DOHH2 (cell line): ENCODE data around the gene CLCA1.

Experiments used
- H3F3A ChIP-seq: fragments of 200-600 bp; sonication (generic), shearing (Covaris generic); 2 replicates; pipeline ENCODE4 v1.6.0; 2016; ENCODE audit warnings: antibody characterized with exemption, mild to moderate bottlenecking; ENCODE audit not compliant: control insufficient read depth, insufficient read depth
- H3K27ac ChIP-seq: fragments of 200-600 bp; sonication (generic); 2 replicates; pipeline ENCODE4 v1.5.1; 2014; ENCODE audit warnings: low read depth, mild to moderate bottlenecking, low read length, moderate library complexity
- H3K27me3 ChIP-seq: fragments of 200-600 bp; sonication (generic); 2 replicates; pipeline ENCODE4 v1.6.1; 2014; ENCODE audit warnings: mild to moderate bottlenecking, low read length, mixed read lengths; ENCODE audit not compliant: control insufficient read depth
- H3K36me3 ChIP-seq: fragments of 200-600 bp; sonication (generic); 2 replicates; pipeline ENCODE4 v1.6.1; 2014; ENCODE audit warnings: mild to moderate bottlenecking, low read length, moderate library complexity, mixed read lengths; ENCODE audit not compliant: control insufficient read depth
- H3K4me1 ChIP-seq: fragments of 200-600 bp; sonication (generic); 2 replicates; pipeline ENCODE4 v1.6.1; 2014; ENCODE audit warnings: mild to moderate bottlenecking, low read length, mixed read lengths; ENCODE audit not compliant: control insufficient read depth
- H3K4me2 ChIP-seq: fragments of 200-600 bp; sonication (generic); 2 replicates; pipeline ENCODE4 v1.6.0; 2014; ENCODE audit warnings: mild to moderate bottlenecking, low read length, moderate library complexity
- H3K4me3 ChIP-seq: fragments of 200-600 bp; sonication (generic); 2 replicates; pipeline ENCODE4 v1.5.1; 2014; ENCODE audit warnings: mild to moderate bottlenecking, low read length, mixed read lengths
- H3K79me2 ChIP-seq: fragments of 200-600 bp; sonication (generic); 2 replicates; pipeline ENCODE4 v1.6.1; 2014; ENCODE audit warnings: mild to moderate bottlenecking, low read length, mixed read lengths; ENCODE audit not compliant: control insufficient read depth
- H3K9me2 ChIP-seq: fragments of 200-600 bp; sonication (generic); replicated peaks from 2 replicates; pipeline ENCODE4 v1.6.1; 2014; ENCODE audit warnings: mild to moderate bottlenecking, low read length, mixed read lengths; ENCODE audit not compliant: control insufficient read depth
- H3K9me3 ChIP-seq: fragments of 200-600 bp; sonication (generic); 2 replicates; pipeline ENCODE4 v1.6.1; 2014; ENCODE audit warnings: antibody characterized with exemption, low read length, mixed read lengths; ENCODE audit not compliant: control insufficient read depth, insufficient read depth
- H4K20me1 ChIP-seq: fragments of 200-600 bp; sonication (generic); 2 replicates; pipeline ENCODE4 v1.6.0; 2014; ENCODE audit warnings: low read depth, mild to moderate bottlenecking, antibody characterized with exemption, low read length, moderate library complexity; ENCODE audit not compliant: control insufficient read depth, insufficient read depth
- EZH2phosphoT487 ChIP-seq: fragments of 200-600 bp; sonication (generic); IDR thresholded peaks from 2 replicates; pipeline ENCODE4 v1.6.1; 2017; ENCODE audit warnings: borderline replicate concordance, mild to moderate bottlenecking, antibody characterized with exemption, low read length, moderate library complexity, mixed read lengths
- TF ChIP-seq, protein P1 (sequence below): fragments of 200-600 bp; sonication (generic); IDR thresholded peaks from one replicate; pipeline ENCODE4 v1.5.1; 2014; ENCODE audit warnings: antibody characterized with exemption, mild to moderate bottlenecking, low read depth, low read length; ENCODE audit not compliant: poor library complexity, severe bottlenecking

Gene CLCA1

DNA sequence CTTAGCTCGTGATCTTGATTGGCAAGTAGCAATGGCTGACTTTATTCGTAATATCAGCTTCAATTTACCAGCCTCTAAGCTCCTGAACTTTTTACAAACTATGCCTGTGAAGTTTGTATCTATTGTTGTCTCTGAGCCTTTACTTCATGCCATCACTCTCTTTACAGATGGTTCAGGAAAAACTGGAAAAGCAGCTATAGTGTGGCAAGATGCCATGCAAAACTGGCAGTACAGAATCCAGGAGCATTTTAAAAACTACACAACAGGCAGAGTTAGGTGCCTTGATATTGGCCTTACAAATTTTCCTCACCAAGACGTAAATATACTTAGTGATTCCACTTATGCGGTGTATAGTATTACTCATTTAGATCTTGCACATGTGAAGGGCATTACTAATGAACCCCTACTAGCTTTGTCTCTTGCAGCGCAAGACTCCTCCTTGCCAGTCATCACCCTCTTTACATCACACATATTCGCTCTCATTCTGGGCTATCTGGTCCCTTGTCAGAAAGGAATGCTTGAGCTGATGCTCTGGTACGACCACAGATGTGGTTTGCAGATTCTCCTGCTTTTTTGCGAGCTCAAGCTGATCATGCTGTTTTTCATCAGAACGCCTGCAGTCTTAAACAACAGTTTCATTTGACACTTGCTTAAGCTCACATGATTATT is 36.3 kb downstream of the CLCA1 start:
- Histone ChIP-seq H3F3A (no peaks in the 10 kb centered on the region), H3K9me2 (no peaks in the 10 kb centered on the region), H3K4me2 (no peak overlapping the region), H3K4me3 (no peak overlapping the region), H3K36me3 (no peaks in the 10 kb centered on the region), H4K20me1 (no peaks in the 10 kb centered on the region), H3K27me3 (peaks cover 33% of the 10 kb centered on the region), H3K4me1 (peaks cover 14% of the 10 kb centered on the region), H3K27ac (no peak overlapping the region), H3K9me3 (no peaks in the 10 kb centered on the region), H3K79me2 (no peaks in the 10 kb centered on the region)
- TF ChIP-seq EZH2phosphoT487 = no peak
- TF ChIP-seq, protein P1, sequence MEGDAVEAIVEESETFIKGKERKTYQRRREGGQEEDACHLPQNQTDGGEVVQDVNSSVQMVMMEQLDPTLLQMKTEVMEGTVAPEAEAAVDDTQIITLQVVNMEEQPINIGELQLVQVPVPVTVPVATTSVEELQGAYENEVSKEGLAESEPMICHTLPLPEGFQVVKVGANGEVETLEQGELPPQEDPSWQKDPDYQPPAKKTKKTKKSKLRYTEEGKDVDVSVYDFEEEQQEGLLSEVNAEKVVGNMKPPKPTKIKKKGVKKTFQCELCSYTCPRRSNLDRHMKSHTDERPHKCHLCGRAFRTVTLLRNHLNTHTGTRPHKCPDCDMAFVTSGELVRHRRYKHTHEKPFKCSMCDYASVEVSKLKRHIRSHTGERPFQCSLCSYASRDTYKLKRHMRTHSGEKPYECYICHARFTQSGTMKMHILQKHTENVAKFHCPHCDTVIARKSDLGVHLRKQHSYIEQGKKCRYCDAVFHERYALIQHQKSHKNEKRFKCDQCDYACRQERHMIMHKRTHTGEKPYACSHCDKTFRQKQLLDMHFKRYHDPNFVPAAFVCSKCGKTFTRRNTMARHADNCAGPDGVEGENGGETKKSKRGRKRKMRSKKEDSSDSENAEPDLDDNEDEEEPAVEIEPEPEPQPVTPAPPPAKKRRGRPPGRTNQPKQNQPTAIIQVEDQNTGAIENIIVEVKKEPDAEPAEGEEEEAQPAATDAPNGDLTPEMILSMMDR = no peak

DNA sequence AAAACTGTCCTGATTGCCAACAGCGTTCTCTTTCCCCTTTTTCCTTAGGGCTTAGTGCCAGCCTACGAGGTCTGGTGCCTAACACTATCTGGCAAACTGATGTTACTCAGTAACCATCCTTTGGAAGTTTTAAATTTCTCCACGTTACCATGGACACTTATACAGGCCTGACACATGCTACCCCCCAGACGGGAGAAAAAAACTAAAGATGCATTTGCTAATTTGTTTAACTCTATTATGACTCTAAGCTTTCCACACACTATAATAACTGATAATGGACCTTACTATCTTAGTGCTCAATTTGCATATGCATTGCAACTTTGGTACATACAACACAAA is 36.8 kb downstream of the CLCA1 start:
- Histone ChIP-seq H3K79me2 (no peaks in the 10 kb centered on the region), H3K27me3 (peaks cover 33% of the 10 kb centered on the region), H3F3A (no peaks in the 10 kb centered on the region), H3K4me1 (peaks cover 14% of the 10 kb centered on the region), H3K27ac (no peak overlapping the region), H3K4me2 (no peak overlapping the region), H3K4me3 (no peak overlapping the region), H3K9me3 (no peaks in the 10 kb centered on the region), H3K36me3 (no peaks in the 10 kb centered on the region), H3K9me2 (no peaks in the 10 kb centered on the region), H4K20me1 (no peaks in the 10 kb centered on the region)
- no peak for TF ChIP-seq EZH2phosphoT487
- TF ChIP-seq, protein P1 = no peak

DNA sequence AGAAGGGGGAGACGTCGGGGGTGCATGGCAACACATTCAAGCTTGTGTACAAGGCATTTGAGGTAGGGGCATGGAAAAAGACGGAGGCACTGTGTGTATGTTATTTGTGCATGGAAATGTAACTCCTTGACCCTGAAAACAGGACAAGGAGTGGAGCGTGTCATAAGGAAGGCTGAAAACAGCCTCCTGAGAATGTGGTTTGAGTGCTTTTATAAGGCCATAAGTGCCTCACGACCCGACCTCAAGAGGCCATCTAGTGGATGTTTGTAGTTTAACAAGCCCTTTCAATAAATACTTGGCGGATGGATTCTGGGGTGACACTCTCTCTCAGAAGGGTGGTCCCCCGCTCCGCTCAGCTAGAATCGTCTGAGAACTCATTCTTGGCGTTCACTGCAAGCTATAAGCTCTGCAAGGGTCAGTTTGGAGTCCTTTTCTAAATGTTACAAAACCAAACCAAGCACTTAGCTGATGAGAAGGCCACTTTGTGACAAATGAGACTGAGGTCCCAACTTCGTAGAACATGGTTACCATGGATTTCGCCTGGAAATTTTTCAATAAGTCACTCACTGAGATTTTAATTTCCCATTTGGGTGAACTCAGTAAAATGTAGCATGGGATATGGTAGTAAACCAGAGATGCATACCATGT is 39.3 kb downstream of the CLCA1 start:
- H3K4me2 ChIP-seq = peak overlapping the region; percentile 22

More for the DNA sequence above, 39.3 kb downstream of the CLCA1 start:
- no peak overlapping the region for H3K27ac ChIP-seq
- H3K36me3 ChIP-seq = no peaks in the 10 kb centered on the region
- peaks cover 5% of the 10 kb centered on the region for H3K4me1 ChIP-seq
- no peaks in the 10 kb centered on the region for H3F3A ChIP-seq
- no peak for TF ChIP-seq EZH2phosphoT487
- TF ChIP-seq, protein P1 = peak; percentile 63
- no peak overlapping the region for H3K4me3 ChIP-seq
- H3K79me2 ChIP-seq = no peaks in the 10 kb centered on the region
- peaks cover 26% of the 10 kb centered on the region for H3K27me3 ChIP-seq
- no peaks in the 10 kb centered on the region for H3K9me3 ChIP-seq
- no peaks in the 10 kb centered on the region for H4K20me1 ChIP-seq
- no peaks in the 10 kb centered on the region for H3K9me2 ChIP-seq
